Skin of body (tissue), 2 donors: ENCODE data around the gene CIRBP. TPM values are rescaled to one million over a fixed set of nuclear protein-coding genes. Genes with fewer than 3 reads are reported as not detected.
A peak's percentile ranks its signal among the peaks of the same experiment; 100 is the strongest.

Experiments used
- DNase-seq: peaks from one replicate; lab custom pipeline; 2025; lab: John Stamatoyannopoulos, UW
- total RNA-seq: library from RNA; depleted of rRNA; stranded (reverse); fragments of >200 nt; gene quantifications from one replicate; pipeline ENCODE4 v1.2.3, GENCODE V29; 2014

CIRBP gene
- total RNA-seq, 1 donor from 2014 or later: 267 TPM

- DNase-seq: no peak
Measured at GRCh38 chr19:1278713-1279660, 9.9 kb downstream of the CIRBP start.

- peak; percentile 72 for DNase-seq
Measured at GRCh38 chr19:1279782-1280341, 10.7 kb downstream of the CIRBP start.

GRCh38 chr19:1280636-1281568 is 11.8 kb downstream of the CIRBP start:
- DNase-seq: no peak

GRCh38 chr19:1281569-1282287 is 12.6 kb downstream of the CIRBP start:
- DNase-seq: no peak

- DNase-seq: no peak
Measured at GRCh38 chr19:1282588-1283206, 13.6 kb downstream of the CIRBP start.

GRCh38 chr19:1283207-1283916 is 14.2 kb downstream of the CIRBP start:
- no peak for DNase-seq

GRCh38 chr19:1283917-1284292 is 14.8 kb downstream of the CIRBP start:
- no peak for DNase-seq

GRCh38 chr19:1284293-1284978 is 15.3 kb downstream of the CIRBP start:
- no peak for DNase-seq

- DNase-seq: no peak
Measured at GRCh38 chr19:1284979-1285736, 16.0 kb downstream of the CIRBP start.

GRCh38 chr19:1285737-1286360 is 16.7 kb downstream of the CIRBP start, which contains the start of gene EFNA2:
EFNA2 (plus strand) TSS chr19:1285873; CDS start chr19:1286169, 296 bp downstream.
- DNase-seq: no peak

- DNase-seq: no peak
Measured at GRCh38 chr19:1286487-1287353, 17.6 kb downstream of the CIRBP start.

- no peak for DNase-seq
Measured at GRCh38 chr19:1287354-1288225, 18.5 kb downstream of the CIRBP start.

GRCh38 chr19:1288226-1288612 is 19.1 kb downstream of the CIRBP start:
- DNase-seq: no peak

- no peak for DNase-seq
Measured at GRCh38 chr19:1288833-1289685, 19.9 kb downstream of the CIRBP start.

GRCh38 chr19:1289686-1290025 is 20.5 kb downstream of the CIRBP start:
- no peak for DNase-seq
